ENCODE results near the gene RBMS1. TPM values are rescaled to one million over a fixed set of nuclear protein-coding genes. Genes with fewer than 3 reads are reported as not detected.

The RBMS1 gene
- total RNA-seq, 2 donors from 2014 or later: 6.3 to 21.1 TPM

DNA sequence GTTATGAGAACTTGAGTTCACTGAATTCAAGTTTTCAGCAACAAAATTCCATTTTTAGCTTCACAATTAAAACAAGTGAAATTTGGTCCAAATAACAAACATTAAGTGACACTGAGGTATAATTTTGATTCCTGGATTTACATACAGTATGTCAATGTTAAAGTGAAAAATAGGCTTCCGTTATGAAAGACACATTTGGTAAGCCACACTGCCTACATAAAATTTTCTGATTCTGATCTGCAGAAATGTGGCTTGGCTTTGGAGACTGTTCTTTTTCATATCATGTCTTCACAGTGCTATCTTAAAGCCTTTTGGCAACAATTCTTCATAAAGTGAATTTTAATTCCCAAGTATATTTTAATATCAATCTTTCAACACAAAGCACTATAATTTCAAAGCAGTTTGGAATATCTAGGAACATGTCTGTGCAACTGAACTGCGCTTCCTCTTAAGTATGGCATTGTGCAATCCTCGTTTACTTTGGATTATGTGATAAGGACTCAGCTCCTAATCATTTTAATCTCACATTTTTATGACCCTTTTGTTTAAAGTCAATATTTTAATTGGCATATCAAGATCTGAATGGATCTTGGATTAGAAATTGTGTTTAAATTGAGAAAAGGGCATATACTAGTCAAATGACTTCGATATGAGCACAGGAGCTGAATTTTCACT is 60.0 kb downstream of the RBMS1 start:
- Histone ChIP-seq H3K9me3 (no peaks in the 10 kb centered on the region), H3K4me3 (no peak overlapping the region), H3K27me3 (peaks cover 23% of the 10 kb centered on the region), H3K4me1 (no peaks in the 10 kb centered on the region), H3K27ac (no peak overlapping the region), H3K36me3 (no peaks in the 10 kb centered on the region), H3K9ac (ENCODE audit: low read depth in 2 of 2, low read length in 2 of 2) (no peak overlapping the region)
- DNase-seq: no peak
- intact Hi-C loops (cut with DNase I): no loop called here
- TF ChIP-seq, protein P1, sequence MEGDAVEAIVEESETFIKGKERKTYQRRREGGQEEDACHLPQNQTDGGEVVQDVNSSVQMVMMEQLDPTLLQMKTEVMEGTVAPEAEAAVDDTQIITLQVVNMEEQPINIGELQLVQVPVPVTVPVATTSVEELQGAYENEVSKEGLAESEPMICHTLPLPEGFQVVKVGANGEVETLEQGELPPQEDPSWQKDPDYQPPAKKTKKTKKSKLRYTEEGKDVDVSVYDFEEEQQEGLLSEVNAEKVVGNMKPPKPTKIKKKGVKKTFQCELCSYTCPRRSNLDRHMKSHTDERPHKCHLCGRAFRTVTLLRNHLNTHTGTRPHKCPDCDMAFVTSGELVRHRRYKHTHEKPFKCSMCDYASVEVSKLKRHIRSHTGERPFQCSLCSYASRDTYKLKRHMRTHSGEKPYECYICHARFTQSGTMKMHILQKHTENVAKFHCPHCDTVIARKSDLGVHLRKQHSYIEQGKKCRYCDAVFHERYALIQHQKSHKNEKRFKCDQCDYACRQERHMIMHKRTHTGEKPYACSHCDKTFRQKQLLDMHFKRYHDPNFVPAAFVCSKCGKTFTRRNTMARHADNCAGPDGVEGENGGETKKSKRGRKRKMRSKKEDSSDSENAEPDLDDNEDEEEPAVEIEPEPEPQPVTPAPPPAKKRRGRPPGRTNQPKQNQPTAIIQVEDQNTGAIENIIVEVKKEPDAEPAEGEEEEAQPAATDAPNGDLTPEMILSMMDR (IDR thresholded peaks at IDR 0.05): no peak

DNA sequence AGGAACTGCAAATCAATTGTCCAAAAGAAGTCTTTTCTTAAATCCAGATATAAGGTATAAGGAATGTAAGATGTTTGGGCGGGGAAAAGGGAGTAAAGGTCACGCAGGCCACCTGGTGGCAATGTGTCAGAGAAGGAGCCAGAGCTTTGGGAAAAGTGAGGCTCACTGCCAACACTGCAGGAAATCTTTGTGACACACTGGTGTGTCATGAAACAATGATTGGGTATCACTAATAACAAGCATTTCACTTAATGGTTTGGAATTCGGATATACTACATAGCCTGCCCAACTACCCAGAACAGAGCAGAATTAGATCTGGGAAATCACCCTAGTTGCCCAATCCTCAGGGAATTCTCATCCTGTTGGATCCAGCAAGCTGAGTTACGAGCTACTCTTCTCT is 61.0 kb downstream of the RBMS1 start:
- intact Hi-C loops (cut with DNase I): no loop called here

DNA sequence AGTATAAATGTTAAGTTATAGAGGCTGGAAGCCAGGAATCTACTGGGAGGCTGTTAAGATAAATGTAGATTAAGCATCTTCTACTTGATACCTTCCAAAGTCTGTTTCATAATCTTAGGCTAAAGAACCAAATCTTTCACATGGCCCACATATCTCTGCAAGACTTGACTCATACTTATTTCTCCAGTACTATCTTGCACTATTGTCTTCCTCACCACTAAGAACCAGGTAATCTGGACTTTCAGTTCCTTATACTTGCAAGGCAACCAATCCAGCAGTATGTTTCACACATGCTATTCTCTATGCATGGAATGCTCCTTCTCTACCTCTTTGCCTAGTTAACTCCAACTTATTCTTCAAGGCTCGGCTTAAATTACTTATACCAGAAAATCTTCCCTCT is 62.2 kb downstream of the RBMS1 start:
- no peak for DNase-seq
- TF ChIP-seq, protein P1 (IDR thresholded peaks at IDR 0.05): no peak
- Histone ChIP-seq H3K36me3 (no peaks in the 10 kb centered on the region), H3K9ac (ENCODE audit: low read depth in 2 of 2, low read length in 2 of 2) (no peak overlapping the region), H3K27me3 (peaks cover 14% of the 10 kb centered on the region), H3K9me3 (no peaks in the 10 kb centered on the region), H3K4me1 (no peaks in the 10 kb centered on the region), H3K27ac (no peak overlapping the region), H3K4me3 (no peak overlapping the region)
- intact Hi-C loops (cut with DNase I): no loop called here

More for the DNA sequence above, 61.0 kb downstream of the RBMS1 start:
- H3K27ac ChIP-seq: no peak overlapping the region
- no peak overlapping the region for H3K9ac ChIP-seq (ENCODE audit: low read depth in 2 of 2, low read length in 2 of 2)
- DNase-seq: no peak
- H3K9me3 ChIP-seq: no peaks in the 10 kb centered on the region
- H3K4me3 ChIP-seq: no peak overlapping the region
- no peaks in the 10 kb centered on the region for H3K4me1 ChIP-seq
- no peaks in the 10 kb centered on the region for H3K36me3 ChIP-seq
- TF ChIP-seq, protein P1 (IDR thresholded peaks at IDR 0.05): no peak
- peaks cover 23% of the 10 kb centered on the region for H3K27me3 ChIP-seq

DNA sequence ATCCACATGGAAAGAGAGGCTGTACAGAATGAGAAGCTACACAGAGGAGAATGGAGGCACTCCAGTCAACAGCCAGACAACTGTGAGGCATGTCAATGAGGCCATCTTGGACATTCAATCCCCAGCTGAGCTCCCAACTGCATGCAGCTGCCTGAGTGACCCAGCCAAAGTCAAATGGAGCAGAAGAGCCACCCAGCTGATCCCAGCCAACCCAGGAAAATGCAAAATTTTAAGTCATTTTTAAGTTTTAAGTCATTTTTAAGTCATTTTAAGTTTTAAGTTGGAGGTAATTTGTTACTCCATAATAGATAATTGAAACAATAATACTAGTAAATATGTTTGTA is 63.6 kb downstream of the RBMS1 start:
- H3K9me3 ChIP-seq: no peaks in the 10 kb centered on the region
- H3K27ac ChIP-seq: no peak overlapping the region
- TF ChIP-seq, protein P1 (IDR thresholded peaks at IDR 0.05): no peak
- no peak for DNase-seq
- H3K36me3 ChIP-seq: no peaks in the 10 kb centered on the region
- H3K27me3 ChIP-seq: peaks cover 6% of the 10 kb centered on the region
- intact Hi-C loops (cut with DNase I): no loop called here
- H3K4me1 ChIP-seq: no peaks in the 10 kb centered on the region
- no peak overlapping the region for H3K4me3 ChIP-seq
- no peak overlapping the region for H3K9ac ChIP-seq (ENCODE audit: low read depth in 2 of 2, low read length in 2 of 2)

DNA sequence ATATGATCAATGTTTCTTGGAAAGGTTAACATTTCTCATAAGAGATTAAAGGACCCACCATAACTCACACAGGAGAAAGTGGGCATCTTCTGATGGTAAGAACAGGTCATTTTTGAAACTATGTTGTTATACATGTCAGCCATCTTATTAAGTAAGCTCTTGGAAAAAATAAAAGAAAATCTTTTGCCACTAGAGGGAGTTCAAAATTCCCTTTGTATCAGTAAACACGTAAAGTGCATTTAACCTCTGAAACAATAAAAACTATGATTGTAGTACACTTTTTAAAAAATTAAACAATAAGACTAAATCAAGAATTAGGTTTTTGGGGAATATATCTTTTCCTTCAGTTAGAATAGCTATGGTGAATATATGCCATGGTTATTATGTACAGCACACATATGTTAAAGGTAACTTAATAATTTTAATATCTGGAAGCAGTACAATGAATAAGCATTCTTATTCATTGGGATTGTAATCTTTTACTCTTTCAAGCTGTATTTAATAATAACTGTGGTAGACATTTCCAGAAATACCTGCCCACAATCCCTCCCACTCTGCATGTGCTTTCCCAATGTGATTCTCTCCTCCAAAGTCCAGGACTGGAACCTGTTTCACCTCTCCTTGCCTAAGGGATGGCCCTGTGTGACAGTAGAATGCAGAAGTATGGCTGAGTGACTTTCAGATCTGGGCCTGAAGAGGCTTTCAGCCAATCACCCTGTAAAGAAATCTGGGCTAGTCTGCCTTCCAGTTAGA is 64.2 kb downstream of the RBMS1 start:
- Histone ChIP-seq H3K27me3 (peaks cover 6% of the 10 kb centered on the region), H3K4me1 (no peaks in the 10 kb centered on the region), H3K9me3 (no peaks in the 10 kb centered on the region), H3K27ac (no peak overlapping the region), H3K36me3 (no peaks in the 10 kb centered on the region), H3K9ac (ENCODE audit: low read depth in 2 of 2, low read length in 2 of 2) (no peak overlapping the region), H3K4me3 (no peak overlapping the region)
- TF ChIP-seq, protein P1 (IDR thresholded peaks at IDR 0.05): peak; percentile 40
- DNase-seq: no peak
- intact Hi-C loops (cut with DNase I): no loop called here
